GM18520 (cell line): Measurements from ENCODE around the gene AVPI1.
"Not testable (repeated sequence)": the region's sequence is repeated elsewhere in the genome, so short reads cannot be mapped to it uniquely, and the experiment has no call there.

ENCODE experiments used
- ATAC-seq: cut with Tn5 transposase; IDR thresholded peaks from one replicate; pipeline ENCODE4 v1.9.1; 2021; ENCODE audit not compliant: unreplicated experiment

The AVPI1 gene

DNA sequence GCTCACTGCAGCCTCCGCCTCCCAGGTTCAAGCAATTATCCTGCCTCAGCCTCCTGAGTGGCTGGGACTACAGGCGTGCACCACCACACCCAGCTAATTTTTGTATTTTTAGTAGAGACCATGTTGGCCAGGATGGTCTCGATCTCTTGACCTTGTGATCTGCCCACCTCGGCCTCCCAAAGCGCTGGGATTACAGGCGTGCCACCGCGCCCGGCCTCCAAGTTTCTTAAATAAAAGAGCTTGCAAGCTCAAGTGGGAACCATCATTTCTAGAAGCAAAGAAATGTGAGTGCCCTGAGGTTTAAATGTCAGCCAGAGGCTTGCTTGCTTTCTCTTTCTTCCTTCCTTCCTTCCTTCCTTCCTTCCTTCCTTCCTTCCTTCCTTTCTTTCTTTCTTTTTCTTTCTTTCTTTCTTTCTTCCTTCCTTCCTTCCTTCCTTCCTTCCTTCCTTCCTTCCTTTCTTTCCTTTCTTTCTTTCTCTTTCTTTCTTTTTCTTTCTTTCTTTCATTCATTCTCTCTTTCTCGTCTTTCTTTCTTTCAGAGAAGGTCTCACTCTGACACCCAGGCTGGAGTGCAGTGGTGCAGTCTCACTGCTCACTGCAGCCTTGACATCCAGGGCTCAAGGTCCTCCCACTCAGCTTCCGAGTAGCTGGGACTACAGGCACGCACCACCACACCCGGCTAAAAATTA, 44.4 kb downstream of the AVPI1 start:
- not testable (repeated sequence) for ATAC-seq

DNA sequence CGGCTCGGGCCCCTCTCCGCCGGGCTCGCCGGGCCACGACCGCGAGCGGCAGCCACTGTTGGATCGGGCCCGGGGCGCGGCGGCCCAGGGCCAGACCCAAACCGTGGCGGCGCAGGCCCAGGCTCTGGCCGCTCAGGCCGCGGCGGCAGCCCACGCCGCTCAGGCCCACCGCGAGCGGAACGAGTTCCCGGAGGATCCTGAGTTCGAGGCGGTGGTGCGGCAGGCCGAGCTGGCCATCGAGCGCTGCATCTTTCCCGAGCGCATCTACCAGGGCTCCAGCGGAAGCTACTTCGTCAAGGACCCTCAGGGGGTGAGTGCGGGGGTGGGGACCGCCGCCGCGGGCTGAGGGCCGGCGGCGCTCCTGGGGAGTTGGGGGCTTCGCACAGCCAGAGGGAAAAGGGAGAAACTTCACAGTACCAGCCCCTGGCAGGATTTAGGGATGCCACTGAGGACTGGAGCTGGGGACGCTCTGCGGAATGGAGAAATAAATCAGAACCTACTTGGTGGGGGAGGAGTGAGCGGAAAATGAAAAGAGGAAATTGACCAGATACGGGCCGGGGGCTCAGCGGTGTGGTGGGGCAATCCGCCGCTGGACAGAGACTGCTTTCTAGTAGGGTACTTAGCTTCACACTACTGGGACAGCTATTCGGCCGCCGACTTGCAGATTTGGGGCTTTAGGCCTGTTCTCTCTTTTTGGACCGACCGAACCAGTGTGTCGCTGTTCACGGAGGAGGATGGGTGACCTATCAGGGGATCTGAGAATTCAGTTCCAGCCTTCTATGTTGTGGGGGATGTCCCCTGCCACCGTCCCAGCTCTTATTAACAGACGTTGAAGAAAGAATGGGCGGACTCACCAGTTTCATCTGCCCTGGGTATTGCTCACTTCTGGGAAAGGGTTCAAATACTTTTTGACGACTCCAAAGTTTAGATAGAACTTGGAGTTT, 45.9 kb downstream of the AVPI1 start:
- ATAC-seq: peak; percentile 1

DNA sequence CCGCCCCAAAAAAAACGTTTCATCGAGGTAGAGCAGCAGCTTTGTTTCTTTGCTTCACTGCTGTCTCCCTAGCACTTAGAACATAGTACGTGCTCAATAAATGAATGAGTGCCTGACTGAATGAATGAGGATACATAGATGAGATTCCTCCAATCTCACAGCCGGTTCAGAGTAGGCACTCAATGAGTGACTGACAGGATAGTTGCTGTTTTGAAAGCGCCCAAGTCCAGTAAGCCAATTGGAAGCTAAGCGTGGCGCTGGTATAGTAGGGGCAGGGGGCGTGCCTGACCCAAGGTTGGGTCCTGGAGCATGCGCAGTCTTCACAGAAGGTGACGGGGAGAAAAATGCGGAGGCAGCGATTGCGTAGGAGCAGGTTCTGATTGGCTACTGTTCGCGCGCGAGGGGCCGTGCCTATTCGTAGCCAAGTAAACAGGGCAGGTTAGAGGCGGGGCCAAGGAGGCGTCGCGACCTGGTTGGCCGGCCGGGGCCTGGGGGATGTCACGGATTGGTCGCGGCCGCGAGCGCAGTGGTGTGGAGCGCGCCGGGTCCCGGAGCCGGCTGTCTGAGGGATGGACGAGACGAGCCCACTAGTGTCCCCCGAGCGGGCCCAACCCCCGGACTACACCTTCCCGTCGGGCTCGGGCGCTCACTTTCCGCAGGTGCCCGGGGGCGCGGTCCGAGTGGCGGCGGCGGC, 46.7 kb downstream of the AVPI1 start, which contains the start of gene PI4K2A:
Gene PI4K2A, plus strand, starts transcription at position 498 of the 694 bp plus-strand sequence. Its CDS starts 72 bp downstream, at position 570.
- peak; percentile 93 for ATAC-seq

DNA sequence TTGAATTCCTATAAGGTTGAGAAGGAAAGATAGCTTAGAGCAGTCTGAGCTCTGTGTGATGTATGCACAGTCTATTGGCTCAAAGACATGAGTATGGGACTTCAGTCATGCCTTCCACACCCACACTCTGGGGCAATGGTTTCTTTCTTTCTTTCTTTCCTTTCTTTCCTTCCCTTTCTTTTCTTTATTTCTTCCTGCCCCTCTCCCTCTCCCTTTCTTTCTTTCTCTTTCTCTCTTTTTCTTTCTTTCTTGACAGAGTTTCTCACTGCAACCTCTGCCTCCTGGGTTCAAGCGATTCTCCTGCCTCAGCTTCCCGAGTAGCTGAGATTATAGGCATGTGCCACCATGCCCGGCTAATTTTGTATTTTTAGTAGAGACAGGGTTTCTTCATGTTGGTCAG, 48.0 kb downstream of the AVPI1 start:
- ATAC-seq: not testable (repeated sequence)

DNA sequence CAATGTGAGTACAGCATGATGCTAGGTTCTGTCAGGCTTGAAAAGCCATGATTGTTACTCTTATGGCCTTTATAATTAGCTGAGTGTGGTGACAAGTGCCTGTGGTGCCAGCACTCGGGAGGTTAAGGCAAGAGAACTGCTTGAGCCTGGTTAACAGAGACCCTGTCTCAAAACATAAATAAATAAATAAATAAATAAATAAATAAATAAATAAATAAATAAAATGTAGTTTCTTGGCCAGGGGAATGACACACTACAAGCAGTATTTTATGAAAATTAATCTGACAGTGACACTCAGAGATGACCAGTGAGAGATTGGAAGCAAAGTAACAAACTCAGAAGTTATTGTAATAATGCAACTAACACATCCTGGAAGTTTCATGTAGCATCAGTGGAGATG, 51.5 kb downstream of the AVPI1 start:
- no peak for ATAC-seq

DNA sequence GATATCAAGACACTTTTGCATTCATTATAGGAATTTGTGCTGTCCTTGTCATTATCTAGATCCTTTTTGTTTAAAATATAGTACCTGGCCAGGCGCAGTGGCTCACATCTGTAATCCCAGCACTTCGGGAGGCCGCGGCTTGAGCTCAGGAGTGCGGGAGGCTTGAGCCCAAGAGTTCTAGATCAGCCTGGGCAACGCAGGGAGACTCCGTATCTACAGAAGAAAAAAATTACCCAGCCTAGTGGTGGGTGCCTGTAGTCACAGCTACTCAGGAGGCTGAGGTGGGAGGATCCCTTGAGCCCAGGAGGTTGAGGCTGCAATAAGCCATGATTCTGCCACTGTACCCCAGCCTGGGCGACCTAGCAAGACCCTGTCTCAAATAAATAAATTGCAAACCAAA, 53.1 kb downstream of the AVPI1 start:
- no peak for ATAC-seq

DNA sequence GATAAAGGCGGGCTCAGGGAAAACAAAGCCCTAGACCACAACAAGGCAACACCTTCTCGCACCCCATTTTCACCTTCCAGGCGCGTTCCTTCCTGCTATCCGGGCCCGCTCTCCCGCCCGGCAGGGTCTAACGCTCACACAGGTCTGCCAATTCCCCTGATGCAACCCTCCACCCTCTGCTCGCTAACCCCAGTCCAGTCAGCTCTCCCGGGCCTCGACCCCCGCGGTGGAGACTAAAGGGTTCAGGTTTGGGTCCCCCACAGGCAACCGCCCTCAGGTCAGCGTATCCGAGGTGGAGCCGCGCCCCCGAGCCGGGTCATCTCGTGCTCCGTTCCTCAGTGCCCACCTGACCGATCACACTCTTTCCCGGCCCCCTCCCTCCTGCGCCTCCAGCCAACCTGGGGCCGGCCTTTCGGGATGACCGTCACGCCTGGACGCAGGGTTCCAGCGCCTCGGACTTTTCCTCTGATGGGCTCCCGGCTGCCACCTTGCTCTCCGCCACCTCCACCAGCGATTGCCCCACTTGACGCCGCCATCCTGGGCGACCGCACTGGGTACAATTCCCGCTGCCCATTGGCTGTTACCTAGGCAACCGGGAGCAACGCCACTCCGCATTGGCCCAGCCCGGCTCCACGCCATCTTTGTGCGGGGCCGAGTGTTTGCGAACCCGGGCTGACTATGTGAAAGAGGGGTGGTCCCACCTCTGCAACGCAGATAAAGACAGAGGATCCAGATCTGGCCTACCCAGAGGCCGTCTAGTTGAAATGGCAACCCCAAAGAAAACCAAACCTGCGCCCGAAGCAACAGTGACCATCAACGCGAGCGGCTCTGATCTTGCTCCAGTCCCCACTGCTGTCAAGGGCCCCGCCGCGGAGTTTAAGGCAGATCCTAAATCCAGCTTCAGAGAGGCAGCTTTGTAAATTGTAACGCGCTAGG, 53.8 kb downstream of the AVPI1 start, which contains the start of gene MORN4:
Gene MORN4, minus strand, starts transcription at position 552 of the 936 bp plus-strand sequence. CDS start 13,847 bp downstream, outside the sequence.
- ATAC-seq: peak; percentile 95

DNA sequence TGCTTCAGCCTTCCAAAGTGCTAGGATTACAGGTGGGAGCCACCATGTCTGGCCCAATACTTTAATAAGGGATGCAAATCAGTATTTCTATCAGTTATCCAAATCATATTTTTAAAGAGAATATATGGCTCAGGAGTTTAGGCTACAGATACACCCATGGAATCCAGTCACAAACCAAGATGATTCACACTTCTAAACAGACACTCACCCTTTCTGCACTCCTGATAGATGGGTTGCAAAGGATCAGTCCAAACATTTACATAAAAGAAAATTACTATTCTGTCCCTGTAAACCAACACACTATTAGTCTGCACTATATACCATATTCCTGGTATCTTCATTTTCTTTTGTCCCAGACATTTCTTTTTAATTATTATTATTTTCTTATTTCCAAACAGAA, 55.9 kb downstream of the AVPI1 start:
- no peak for ATAC-seq

DNA sequence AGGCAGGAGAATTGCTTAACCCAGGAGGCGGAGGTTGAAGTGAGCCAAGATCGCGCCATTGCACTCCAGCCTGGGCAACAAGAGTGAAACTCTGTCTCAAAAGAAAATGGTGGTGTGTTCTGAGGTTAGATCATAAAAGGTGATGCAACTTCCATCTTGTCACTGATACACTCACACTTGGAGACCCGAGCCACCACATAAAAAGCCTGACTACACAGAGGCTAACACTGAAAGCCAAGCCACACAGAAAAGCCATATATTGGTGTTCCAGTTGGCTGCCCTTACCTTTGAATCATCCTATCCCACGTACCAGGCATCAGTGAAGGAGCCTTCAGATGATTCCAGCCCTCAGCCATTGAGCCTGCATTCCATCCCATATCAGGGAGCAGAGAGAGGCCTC, 57.8 kb downstream of the AVPI1 start:
- ATAC-seq: no peak

DNA sequence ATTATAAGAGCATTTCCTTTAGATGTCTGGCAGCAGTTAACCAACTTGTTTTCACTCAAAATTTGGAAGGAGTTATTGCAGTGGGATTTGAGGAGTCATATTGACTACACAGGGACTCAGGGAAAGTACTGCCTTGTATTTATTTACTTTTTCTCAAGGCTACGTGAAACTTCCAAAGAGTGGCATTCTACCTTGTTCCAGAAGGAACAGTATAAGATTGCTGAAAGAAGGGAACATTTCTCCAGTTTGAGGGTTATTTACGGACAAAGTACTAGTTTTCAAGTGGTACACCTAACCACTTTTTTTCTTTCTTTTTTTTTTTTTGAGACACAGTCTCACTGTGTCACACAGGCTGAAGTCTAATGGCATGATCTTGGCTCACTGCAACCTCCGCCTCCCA, 58.8 kb downstream of the AVPI1 start:
- no peak for ATAC-seq

DNA sequence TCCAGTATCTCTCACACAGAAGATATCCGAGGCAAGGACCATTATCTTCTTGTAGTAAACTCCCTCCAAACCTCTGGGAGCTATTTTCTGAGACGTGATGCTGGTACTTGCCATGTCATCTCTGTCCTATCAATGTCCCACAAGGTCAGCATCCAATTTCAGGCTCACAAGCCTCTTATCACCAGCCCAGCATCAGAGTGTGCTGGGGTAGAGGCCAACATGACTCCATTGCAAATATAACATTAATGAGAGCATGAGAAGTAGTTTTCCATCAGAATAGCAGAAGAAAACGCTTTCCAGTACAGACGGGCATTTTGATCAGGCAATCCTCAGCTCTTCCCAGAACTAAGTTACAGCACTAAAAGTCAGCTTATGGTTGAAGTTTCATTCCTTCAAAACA, 59.3 kb downstream of the AVPI1 start:
- no peak for ATAC-seq
